ENCODE results near the gene ZCCHC7. TPM values are rescaled to one million over a fixed set of nuclear protein-coding genes. Genes with fewer than 3 reads are reported as not detected.

Gene ZCCHC7
- polyA plus RNA-seq, 3 donors, result 8.7 to 12.9 (median 12.5) TPM

DNA sequence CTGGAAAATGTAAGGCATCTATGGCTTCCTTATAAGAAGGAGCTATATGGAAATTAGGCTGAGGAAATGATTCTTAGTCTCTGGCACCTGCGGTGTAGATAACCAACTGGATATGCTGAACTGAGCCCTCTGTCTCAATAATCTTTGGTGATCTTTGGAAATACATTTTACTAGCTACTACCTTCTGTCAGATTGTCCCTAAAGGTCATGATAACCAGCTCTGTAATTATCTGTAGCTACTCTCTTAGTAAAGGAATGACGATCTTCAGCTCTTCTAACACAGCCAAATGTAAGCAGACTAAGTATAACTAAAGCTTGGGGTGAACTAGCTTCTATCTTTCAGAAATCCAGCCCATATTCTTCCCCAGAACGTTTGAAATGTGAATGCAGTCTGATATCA lies 177.2 kb downstream of the ZCCHC7 start:
- no peaks in the 10 kb centered on the region for H3K79me2 ChIP-seq (ENCODE audit: insufficient read depth, low read length)
- H3K36me3 Mint-ChIP-seq, result peaks cover 0 to 2% of the 10 kb centered on the region in 2 donors
- H3K4me3 ChIP-seq (replicated peaks in 1 of 3; ENCODE audit: low read depth in 2 of 3, low read length in 3 of 3), result no peak overlapping the region
- no peak for DNase-seq
- H3K9ac ChIP-seq (ENCODE audit: insufficient read depth, low read length, poor library complexity, severe bottlenecking), result no peak overlapping the region
- no peaks in the 10 kb centered on the region for H3K36me3 ChIP-seq (replicated peaks in 1 of 2; ENCODE audit: control insufficient read depth in 1 of 2, insufficient read depth in 2 of 2, low read length in 2 of 2)
- H3K4me2 ChIP-seq (replicated peaks; ENCODE audit: extremely low read depth, low read length, poor library complexity, severe bottlenecking), result no peak overlapping the region
- no peak overlapping the region for H3K27ac ChIP-seq (ENCODE audit: low read depth in 1 of 2, low read length in 2 of 2)
- H3K27ac Mint-ChIP-seq, result no peak overlapping the region
- H3K4me3 Mint-ChIP-seq, result no peak overlapping the region
- H3K27me3 Mint-ChIP-seq (ENCODE audit: low read depth in 3 of 3), result peaks cover 0 to 2% (median 0%) of the 10 kb centered on the region in 3 donors
- peaks cover 3% of the 10 kb centered on the region for H4K20me1 ChIP-seq (ENCODE audit: insufficient read depth, low read length)
- H3K4me1 Mint-ChIP-seq, result peaks cover 12% of the 10 kb centered on the region
- intact Hi-C loops (cut with micrococcal nuclease), result no loop called here
- WGBS (ENCODE audit: insufficient coverage), result no CpG with 5 or more reads among the region's 3 CpGs
- no peaks in the 10 kb centered on the region for H3K9me3 ChIP-seq (replicated peaks in 1 of 2; ENCODE audit: control insufficient read depth in 1 of 2, insufficient read depth in 1 of 2, low read length in 2 of 2)
- no peak overlapping the region for H2AFZ ChIP-seq (ENCODE audit: insufficient read depth, low read depth, low read length, poor library complexity, severe bottlenecking)
- H3K27me3 ChIP-seq (ENCODE audit: control insufficient read depth in 2 of 2, insufficient read depth in 2 of 2, low read length in 2 of 2), result no peaks in the 10 kb centered on the region
- H3K4me1 ChIP-seq (ENCODE audit: control insufficient read depth in 1 of 2, insufficient read depth in 2 of 2, low read length in 2 of 2), result no peaks in the 10 kb centered on the region
- no peaks in the 10 kb centered on the region for H3K9me3 Mint-ChIP-seq
- TF ChIP-seq, protein P1, sequence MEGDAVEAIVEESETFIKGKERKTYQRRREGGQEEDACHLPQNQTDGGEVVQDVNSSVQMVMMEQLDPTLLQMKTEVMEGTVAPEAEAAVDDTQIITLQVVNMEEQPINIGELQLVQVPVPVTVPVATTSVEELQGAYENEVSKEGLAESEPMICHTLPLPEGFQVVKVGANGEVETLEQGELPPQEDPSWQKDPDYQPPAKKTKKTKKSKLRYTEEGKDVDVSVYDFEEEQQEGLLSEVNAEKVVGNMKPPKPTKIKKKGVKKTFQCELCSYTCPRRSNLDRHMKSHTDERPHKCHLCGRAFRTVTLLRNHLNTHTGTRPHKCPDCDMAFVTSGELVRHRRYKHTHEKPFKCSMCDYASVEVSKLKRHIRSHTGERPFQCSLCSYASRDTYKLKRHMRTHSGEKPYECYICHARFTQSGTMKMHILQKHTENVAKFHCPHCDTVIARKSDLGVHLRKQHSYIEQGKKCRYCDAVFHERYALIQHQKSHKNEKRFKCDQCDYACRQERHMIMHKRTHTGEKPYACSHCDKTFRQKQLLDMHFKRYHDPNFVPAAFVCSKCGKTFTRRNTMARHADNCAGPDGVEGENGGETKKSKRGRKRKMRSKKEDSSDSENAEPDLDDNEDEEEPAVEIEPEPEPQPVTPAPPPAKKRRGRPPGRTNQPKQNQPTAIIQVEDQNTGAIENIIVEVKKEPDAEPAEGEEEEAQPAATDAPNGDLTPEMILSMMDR (IDR thresholded peaks at IDR 0.05), result no peak

DNA sequence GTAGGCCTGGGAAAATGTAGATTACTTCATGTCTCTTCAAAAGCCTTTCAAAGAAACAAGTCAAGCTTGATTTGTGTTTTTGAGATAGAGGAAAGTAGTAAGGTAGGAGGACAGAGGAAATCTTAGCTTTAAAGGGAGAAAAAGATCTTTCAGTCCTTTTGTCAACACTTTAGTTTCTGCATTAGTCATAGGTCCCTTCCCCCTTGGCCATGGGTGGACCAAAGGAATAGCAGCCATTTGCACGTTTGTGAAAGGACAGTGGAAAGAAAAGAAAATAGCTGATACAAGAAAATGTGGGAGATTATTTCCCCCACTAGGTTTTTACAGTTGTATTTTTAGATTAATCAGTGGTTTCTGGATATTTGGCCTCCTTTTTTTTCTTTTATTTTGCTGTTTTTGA lies 180.2 kb downstream of the ZCCHC7 start:
- H3K36me3 ChIP-seq (replicated peaks in 1 of 2; ENCODE audit: control insufficient read depth in 1 of 2, insufficient read depth in 2 of 2, low read length in 2 of 2), result peaks cover 8 to 19% of the 10 kb centered on the region in 2 donors
- H3K4me1 ChIP-seq (ENCODE audit: control insufficient read depth in 1 of 2, insufficient read depth in 2 of 2, low read length in 2 of 2), result no peaks in the 10 kb centered on the region
- peak overlapping the region in 1 of 7 donors; percentile 35 for H3K27ac Mint-ChIP-seq
- TF ChIP-seq, protein P1 (IDR thresholded peaks at IDR 0.05), result no peak
- no peak overlapping the region for H3K4me2 ChIP-seq (replicated peaks; ENCODE audit: extremely low read depth, low read length, poor library complexity, severe bottlenecking)
- H4K20me1 ChIP-seq (ENCODE audit: insufficient read depth, low read length), result no peaks in the 10 kb centered on the region
- peaks cover 0 to 2% (median 2%) of the 10 kb centered on the region in 3 donors for H3K27me3 Mint-ChIP-seq (ENCODE audit: low read depth in 3 of 3)
- no peak for DNase-seq
- H3K79me2 ChIP-seq (ENCODE audit: insufficient read depth, low read length), result no peaks in the 10 kb centered on the region
- no peaks in the 10 kb centered on the region for H3K9me3 Mint-ChIP-seq
- intact Hi-C loops (cut with micrococcal nuclease), result no loop called here
- no CpG with 5 or more reads among the region's 1 CpG for WGBS (ENCODE audit: insufficient coverage)
- no peak overlapping the region for H3K4me3 Mint-ChIP-seq
- no peak overlapping the region for H3K27ac ChIP-seq (ENCODE audit: low read depth in 1 of 2, low read length in 2 of 2)
- no peak overlapping the region for H3K9ac ChIP-seq (ENCODE audit: insufficient read depth, low read length, poor library complexity, severe bottlenecking)
- peaks cover 20 to 23% of the 10 kb centered on the region in 2 donors for H3K36me3 Mint-ChIP-seq
- no peaks in the 10 kb centered on the region for H3K9me3 ChIP-seq (replicated peaks in 1 of 2; ENCODE audit: control insufficient read depth in 1 of 2, insufficient read depth in 1 of 2, low read length in 2 of 2)
- H3K4me1 Mint-ChIP-seq, result peaks cover 10% of the 10 kb centered on the region
- H2AFZ ChIP-seq (ENCODE audit: insufficient read depth, low read depth, low read length, poor library complexity, severe bottlenecking), result no peak overlapping the region
- no peak overlapping the region for H3K4me3 ChIP-seq (replicated peaks in 1 of 3; ENCODE audit: low read depth in 2 of 3, low read length in 3 of 3)
- no peaks in the 10 kb centered on the region for H3K27me3 ChIP-seq (ENCODE audit: control insufficient read depth in 2 of 2, insufficient read depth in 2 of 2, low read length in 2 of 2)
